GM18520 (cell line): Measurements from ENCODE around the gene DEPDC1B.
"Not testable (repeated sequence)": the region's sequence is repeated elsewhere in the genome, so short reads cannot be mapped to it uniquely, and the experiment has no call there.

Experiments
- ATAC-seq: cut with Tn5 transposase; IDR thresholded peaks from one replicate; pipeline ENCODE4 v1.9.1; 2021; ENCODE audit not compliant: unreplicated experiment

DEPDC1B gene

GRCh38 chr5:60700416-60700757, 421 bp upstream of the DEPDC1B start:
- ATAC-seq: peak; percentile 8

DNA sequence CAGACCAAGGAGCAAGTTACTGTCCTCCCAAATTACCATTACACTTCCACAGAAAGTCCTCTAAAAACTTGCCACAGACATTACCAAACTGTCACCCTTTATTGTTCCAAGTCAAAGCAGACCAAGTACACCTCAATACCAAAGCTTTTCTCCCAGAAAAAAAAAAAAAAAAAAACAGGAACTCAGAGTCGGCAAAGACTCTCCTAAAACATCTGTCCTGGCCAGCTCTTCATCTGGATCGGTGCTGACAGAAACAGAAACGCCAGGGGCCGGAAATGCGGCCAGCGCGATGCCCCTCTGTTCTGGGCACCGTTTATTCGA, 718 bp downstream of the DEPDC1B start:
- no peak for ATAC-seq

GRCh38 chr5:60698336-60698735, 1.6 kb downstream of the DEPDC1B start:
- no peak for ATAC-seq

GRCh38 chr5:60690326-60690725, 9.6 kb downstream of the DEPDC1B start:
- no peak for ATAC-seq

DNA sequence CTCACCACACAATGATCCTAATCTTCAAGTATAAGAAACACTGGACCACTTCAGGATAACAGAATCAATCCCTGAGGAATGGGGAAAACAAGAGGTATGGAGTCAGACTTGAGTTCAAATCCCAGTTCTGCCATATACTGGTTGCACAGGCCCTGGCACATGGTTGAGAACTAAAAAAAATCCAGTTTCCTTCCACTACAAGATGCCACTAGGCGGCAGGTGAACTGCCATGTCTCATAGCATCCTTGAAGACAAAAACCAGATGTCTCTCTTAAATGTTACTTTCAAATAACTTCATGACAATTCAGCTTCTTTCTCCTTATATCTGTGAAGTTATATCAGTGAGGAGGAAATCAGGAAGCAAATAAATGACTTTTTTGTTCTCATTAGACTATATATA, 11.0 kb downstream of the DEPDC1B start:
- ATAC-seq: no peak

DNA sequence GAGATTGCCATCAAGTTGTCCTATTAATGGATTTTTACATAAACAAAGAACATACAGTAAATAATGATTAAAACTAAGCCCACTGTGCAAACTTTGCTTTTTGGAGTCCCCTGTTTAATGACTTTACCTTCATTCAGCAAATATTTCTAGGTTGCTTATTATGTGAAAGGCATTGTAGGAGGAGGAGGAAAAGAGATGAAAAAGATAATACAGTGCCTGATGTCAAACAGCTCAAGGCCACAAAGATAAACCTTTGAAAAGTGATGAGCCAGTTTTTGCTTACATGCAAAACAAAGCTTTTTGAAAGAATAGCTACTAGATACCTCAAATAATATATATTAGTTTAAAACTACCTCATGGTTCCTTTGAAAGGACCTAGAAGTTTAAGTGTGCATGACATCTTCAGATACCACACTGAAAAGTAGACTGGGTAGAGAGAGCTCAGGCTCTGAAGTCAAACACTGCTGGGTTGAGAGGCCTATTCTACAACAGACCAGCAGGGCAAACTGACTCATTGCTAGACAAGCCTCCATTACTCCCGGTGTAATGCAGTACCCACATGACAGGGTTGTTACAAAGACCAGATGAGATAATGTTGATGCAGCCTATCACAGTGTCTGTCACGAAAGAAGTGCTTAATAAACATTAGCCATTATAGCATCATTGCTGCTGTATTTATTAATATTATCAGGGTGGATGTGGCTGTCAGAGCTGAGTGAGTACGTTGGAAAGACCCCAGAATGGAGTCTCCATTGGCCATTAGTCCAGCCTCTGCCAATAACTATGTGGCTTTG, 11.8 kb downstream of the DEPDC1B start:
- peak; percentile 91 for ATAC-seq

GRCh38 chr5:60686157-60686556, 13.8 kb downstream of the DEPDC1B start:
- no peak for ATAC-seq

- ATAC-seq: no peak
Observed at GRCh38 chr5:60685700-60686099, 14.3 kb downstream of the DEPDC1B start.

DNA sequence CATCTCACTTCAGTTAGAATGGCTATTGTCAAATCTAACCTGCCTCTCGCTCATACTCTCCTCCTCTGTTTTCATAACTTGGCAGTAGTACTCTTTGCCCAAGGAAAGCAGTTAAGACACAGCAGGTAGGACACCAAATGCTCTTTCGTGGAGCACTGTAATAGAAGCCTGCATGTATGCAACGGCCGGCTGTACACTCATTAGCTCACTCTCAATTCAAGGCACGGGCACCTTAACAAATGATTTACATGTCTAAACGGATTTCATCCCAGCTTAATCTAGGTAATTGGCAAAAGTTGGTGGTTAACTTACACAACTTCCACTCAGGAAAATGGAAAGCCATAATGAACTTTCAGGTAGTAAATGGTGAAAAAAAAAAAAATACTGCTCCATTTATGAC, 14.9 kb downstream of the DEPDC1B start:
- no peak for ATAC-seq

DNA sequence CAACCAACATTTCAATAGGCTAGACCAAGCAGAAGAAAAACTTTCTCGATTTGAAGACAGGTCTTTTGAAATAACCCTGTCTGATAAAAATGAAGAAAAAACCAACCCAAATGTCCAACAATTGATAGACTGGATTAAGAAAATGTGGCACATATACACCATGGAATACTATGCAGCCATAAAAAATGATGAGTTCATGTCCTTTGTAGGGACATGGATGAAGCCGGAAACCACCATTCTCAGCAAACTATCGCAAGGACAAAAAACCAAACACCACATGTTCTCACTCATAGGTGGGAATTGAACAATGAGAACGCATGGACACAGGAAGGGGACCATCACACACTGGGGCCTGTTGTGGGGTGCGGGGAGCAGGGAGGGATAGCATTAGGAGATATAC, 18.0 kb downstream of the DEPDC1B start:
- not testable (repeated sequence) for ATAC-seq

DNA sequence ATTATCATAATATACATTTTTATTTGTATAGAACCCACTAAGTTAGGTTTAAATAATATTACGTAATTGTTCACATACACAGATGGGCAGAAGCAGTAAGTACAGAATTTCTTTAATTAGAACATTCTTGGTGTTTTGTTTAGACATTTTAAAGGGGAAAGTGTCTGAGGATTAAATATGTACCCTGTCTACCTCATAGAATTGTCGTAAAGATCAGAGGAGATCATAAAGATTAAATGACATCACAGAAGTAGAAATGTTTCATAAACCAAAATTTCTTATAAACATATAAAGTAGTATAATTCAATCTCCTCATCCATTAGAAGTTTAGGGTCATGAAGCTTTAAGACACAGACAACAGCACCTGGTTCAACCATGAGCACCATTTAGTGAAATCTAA, 20.1 kb downstream of the DEPDC1B start:
- no peak for ATAC-seq

GRCh38 chr5:60677850-60678664, 21.9 kb downstream of the DEPDC1B start:
- peak; percentile 61 for ATAC-seq

GRCh38 chr5:60675286-60675685, 24.7 kb downstream of the DEPDC1B start:
- no peak for ATAC-seq

- ATAC-seq: no peak
Observed at GRCh38 chr5:60674251-60675069, 25.5 kb downstream of the DEPDC1B start.

DNA sequence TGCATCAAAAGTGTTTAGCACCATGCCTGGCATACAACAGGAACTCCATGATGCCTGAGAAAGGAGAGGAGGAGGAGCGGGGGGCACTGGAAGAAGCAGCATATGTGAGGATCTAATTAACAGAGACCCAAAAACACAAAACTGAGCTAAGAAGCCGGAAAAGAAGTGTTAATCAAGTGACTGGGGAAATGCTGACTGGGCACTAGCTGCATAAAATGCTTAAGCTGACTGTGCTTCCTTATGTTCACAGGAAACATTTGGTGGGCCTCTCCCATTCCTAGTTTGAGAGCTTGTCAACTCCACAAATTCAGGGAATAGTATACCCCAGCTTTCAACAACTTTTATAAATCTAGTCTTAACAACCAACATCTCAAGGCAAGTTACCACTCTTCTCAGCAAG, 26.6 kb downstream of the DEPDC1B start:
- ATAC-seq: no peak

DNA sequence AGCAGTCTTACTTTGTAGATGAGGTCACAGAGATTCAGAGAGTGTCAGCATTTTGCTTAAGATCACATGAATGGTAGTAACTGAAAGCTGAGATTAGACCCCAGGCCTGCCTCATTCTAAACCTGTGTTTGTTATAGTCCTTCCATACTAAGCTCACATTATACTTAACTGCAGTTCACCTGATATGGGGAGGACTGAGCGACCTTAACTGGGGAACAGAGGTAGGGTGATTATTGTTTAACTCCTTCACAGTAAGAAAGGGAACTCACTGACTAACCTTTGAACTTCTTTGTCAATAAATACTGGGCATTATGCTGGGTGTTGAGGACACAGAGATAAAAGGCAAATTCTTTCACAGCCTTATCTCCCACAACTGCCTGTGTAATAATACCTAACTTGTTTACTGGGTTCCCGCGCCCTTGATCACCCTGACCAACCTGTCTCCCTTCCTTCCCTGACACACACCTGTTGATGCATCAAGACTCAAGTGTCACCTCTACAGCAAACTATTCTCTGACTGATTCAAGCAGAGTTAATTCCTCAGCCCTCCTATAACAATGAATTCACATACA, 27.2 kb downstream of the DEPDC1B start:
- ATAC-seq: no peak

- no peak for ATAC-seq
Observed at GRCh38 chr5:60671899-60672692, 27.9 kb downstream of the DEPDC1B start.

- no peak for ATAC-seq
Observed at GRCh38 chr5:60670749-60671148, 29.2 kb downstream of the DEPDC1B start.

- no peak for ATAC-seq
Observed at GRCh38 chr5:60668686-60669304, 31.2 kb downstream of the DEPDC1B start.
